PC-3 (cell line): ENCODE data around the gene MAP7. TPM values are rescaled to one million over a fixed set of nuclear protein-coding genes. Genes with fewer than 3 reads are reported as not detected.
A peak's percentile ranks its signal among the peaks of the same experiment; 100 is the strongest.

ENCODE experiments used
- ATAC-seq: fragments of 200-7000 bp; cut with Tn5 transposase; 2 replicates; pipeline ENCODE4 v1.9.1; 2020; ENCODE audit warnings: mild to moderate bottlenecking, moderate library complexity
- BruUV-seq: library from RNA; stranded (reverse); fragments of 400-500 nt; replicated peaks from 2 replicates; lab custom pipeline; 2021; lab: Mats Ljungman, UMichigan
- CTCF ChIA-PET: fragments of 300-600 bp; sonication (Branson Sonifier 250); formaldehyde crosslinking; loops from one replicate; lab custom pipeline; 2022; ENCODE audit warnings: antibody characterized with exemption; lab: Charles Lee
- POLR2A ChIA-PET: fragments of 300-600 bp; sonication (Branson Sonifier 250); formaldehyde crosslinking; loops from one replicate; lab custom pipeline; 2022; ENCODE audit warnings: antibody characterized with exemption; ENCODE audit not compliant: unreplicated experiment; lab: Charles Lee
- DNase-seq: peaks from one replicate; pipeline ENCODE4 v3.0.0-alpha.2; 2015
- H2AFZ ChIP-seq: fragments of 300-600 bp; sonication (generic); 2 replicates; pipeline ENCODE4 v1.6.0; 2016; ENCODE audit warnings: antibody characterized with exemption, low read length
- H3F3A ChIP-seq: fragments of 300-600 bp; sonication (generic); one replicate; pipeline ENCODE4 v1.6.0; 2017; ENCODE audit warnings: antibody characterized with exemption, low read length, control low read depth, mild to moderate bottlenecking; ENCODE audit not compliant: unreplicated experiment
- H3K27ac ChIP-seq: fragments of 300-600 bp; sonication (generic); 2 replicates; pipeline ENCODE4 v1.5.1; 2016; ENCODE audit warnings: mild to moderate bottlenecking, low read length
- H3K27me3 ChIP-seq: fragments of 300-600 bp; sonication (generic); 2 replicates; pipeline ENCODE4 v1.6.1; 2016; ENCODE audit warnings: low read length, mixed read lengths
- H3K36me3 ChIP-seq: fragments of 300-600 bp; sonication (generic); 2 replicates; pipeline ENCODE4 v1.6.1; 2016; ENCODE audit warnings: low read depth, mixed run types, low read length, mixed read lengths
- H3K4me1 ChIP-seq: fragments of 300-600 bp; sonication (generic); 2 replicates; pipeline ENCODE4 v1.5.1; 2016; ENCODE audit warnings: low read length; ENCODE audit not compliant: insufficient read depth
- H3K4me2 ChIP-seq: fragments of 300-600 bp; sonication (generic); 2 replicates; pipeline ENCODE4 v1.6.0; 2016; ENCODE audit warnings: low read length
- H3K4me3 ChIP-seq: fragments of 300-600 bp; sonication (generic); 2 replicates; pipeline ENCODE4 v1.5.1; 2016; ENCODE audit warnings: mild to moderate bottlenecking, low read length, mixed read lengths
- H3K79me2 ChIP-seq: fragments of 300-600 bp; sonication (generic); 2 replicates; pipeline ENCODE4 v1.6.1; 2017; ENCODE audit warnings: low read length, mixed read lengths
- H3K9ac ChIP-seq: fragments of 300-600 bp; sonication (generic); 2 replicates; pipeline ENCODE4 v1.6.0; 2016; ENCODE audit warnings: mild to moderate bottlenecking, low read length
- H3K9me2 ChIP-seq: fragments of 300-600 bp; sonication (generic); replicated peaks from 2 replicates; pipeline ENCODE4 v1.6.1; 2016; ENCODE audit warnings: mixed run types, low read length, mixed read lengths
- H3K9me3 ChIP-seq: fragments of 300-600 bp; sonication (generic); 2 replicates; pipeline ENCODE4 v1.6.1; 2016; ENCODE audit warnings: low read length, mixed read lengths
- H4K20me1 ChIP-seq: fragments of 300-600 bp; sonication (generic); 2 replicates; pipeline ENCODE4 v1.6.1; 2016; ENCODE audit warnings: low read length, mixed read lengths
- EZH2 ChIP-seq: fragments of 300-600 bp; sonication (generic); IDR thresholded peaks from one replicate; pipeline ENCODE4 v1.6.1; 2017; ENCODE audit warnings: antibody characterized with exemption, mild to moderate bottlenecking, low read length; ENCODE audit not compliant: unreplicated experiment
- EZH2phosphoT487 ChIP-seq: fragments of 300-600 bp; sonication (generic); IDR thresholded peaks from 2 replicates; pipeline ENCODE4 v1.6.1; 2018; ENCODE audit warnings: mild to moderate bottlenecking, antibody characterized with exemption, low read length, borderline replicate concordance
- intact Hi-C: fragments of 100-400 bp; cut with micrococcal nuclease; formaldehyde crosslinking; loops from 2 replicates; pipeline ENCODE4 v1.9.0; 2023
- total RNA-seq: library from RNA; depleted of rRNA; stranded (reverse); fragments of >200 nt; gene quantifications from 2 replicates; pipeline ENCODE4 v1.2.3, GENCODE V29; 2014
- TF ChIP-seq, protein P1 (sequence below): fragments of 300-600 bp; sonication (generic); conservative IDR thresholded peaks from 2 replicates; pipeline ENCODE4 v1.5.1; 2017; ENCODE audit warnings: antibody characterized with exemption, low read depth, mild to moderate bottlenecking, low read length

Gene MAP7
- total RNA-seq, 1 experiment from 2014 or later = 13.9 TPM

DNA sequence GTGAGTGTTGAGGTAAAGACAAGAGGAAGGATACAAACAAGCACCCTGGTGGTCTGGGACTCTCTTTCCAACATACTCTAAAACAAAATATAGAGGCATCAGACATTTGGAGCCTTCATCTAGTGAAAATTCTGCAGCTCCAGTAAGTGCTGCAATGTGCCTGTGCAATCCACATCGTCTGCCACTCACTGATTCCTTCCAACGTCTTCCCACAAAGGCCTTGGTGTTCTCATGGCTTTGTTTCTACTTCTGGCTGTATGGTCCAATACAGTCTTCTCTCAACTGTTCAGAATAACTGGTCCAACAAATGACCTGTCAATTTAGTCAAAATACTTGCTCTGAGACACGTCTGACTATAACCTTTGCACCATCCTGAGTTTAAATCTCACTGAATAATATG, 125.8 kb downstream of the MAP7 start:
- Histone ChIP-seq H3K9ac (no peak overlapping the region), H3K4me2 (no peak overlapping the region), H3K9me3 (no peaks in the 10 kb centered on the region), H3K79me2 (no peaks in the 10 kb centered on the region), H3K9me2 (no peaks in the 10 kb centered on the region), H3K36me3 (no peaks in the 10 kb centered on the region), H3K4me1 (no peaks in the 10 kb centered on the region), H3K27me3 (no peaks in the 10 kb centered on the region), H3K4me3 (no peak overlapping the region), H3K27ac (no peak overlapping the region), H2AFZ (no peak overlapping the region), H3F3A (no peaks in the 10 kb centered on the region), H4K20me1 (no peaks in the 10 kb centered on the region)
- DNase-seq = no peak
- no peak for TF ChIP-seq EZH2
- TF ChIP-seq, protein P1, sequence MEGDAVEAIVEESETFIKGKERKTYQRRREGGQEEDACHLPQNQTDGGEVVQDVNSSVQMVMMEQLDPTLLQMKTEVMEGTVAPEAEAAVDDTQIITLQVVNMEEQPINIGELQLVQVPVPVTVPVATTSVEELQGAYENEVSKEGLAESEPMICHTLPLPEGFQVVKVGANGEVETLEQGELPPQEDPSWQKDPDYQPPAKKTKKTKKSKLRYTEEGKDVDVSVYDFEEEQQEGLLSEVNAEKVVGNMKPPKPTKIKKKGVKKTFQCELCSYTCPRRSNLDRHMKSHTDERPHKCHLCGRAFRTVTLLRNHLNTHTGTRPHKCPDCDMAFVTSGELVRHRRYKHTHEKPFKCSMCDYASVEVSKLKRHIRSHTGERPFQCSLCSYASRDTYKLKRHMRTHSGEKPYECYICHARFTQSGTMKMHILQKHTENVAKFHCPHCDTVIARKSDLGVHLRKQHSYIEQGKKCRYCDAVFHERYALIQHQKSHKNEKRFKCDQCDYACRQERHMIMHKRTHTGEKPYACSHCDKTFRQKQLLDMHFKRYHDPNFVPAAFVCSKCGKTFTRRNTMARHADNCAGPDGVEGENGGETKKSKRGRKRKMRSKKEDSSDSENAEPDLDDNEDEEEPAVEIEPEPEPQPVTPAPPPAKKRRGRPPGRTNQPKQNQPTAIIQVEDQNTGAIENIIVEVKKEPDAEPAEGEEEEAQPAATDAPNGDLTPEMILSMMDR = no peak
- no peak for TF ChIP-seq EZH2phosphoT487
- ChIA-PET CTCF (no interaction called here), POLR2A (no interaction called here)
- ATAC-seq = no peak
- intact Hi-C loops = no loop called here
- BruUV-seq = no TSS peak

DNA sequence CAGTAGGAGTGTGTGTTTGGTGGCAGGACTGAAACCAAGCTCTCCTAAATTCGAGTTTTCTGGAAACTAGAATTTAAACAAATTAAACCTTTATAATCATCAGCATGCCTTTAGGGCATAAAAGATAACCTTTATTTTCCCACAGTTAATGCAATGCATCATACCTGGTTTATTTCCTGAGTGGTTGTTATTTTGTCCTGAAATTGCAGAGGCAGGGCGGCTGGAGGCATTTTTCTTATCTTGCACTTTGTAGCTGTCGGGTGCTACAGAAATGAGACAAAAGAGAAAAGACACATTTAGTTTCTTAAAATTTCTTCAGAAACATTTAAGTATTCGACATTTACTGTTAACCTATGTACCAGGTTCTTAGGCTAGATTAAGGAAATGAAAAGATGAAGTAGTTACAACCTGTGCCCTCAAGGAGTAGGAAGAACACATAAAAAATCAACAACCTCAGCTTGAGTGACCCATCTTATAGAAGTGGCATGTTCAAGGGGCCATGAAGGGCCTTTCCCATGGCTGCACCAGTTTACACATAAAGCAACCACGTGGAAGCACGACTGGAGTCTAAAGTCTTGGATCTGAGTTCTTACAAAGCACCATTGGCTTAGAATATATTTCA, 128.6 kb downstream of the MAP7 start:
- intact Hi-C loops = no loop called here
- ATAC-seq = no peak
- TF ChIP-seq EZH2phosphoT487 (no peak), EZH2 (no peak)
- TF ChIP-seq, protein P1 = no peak
- no peaks in the 10 kb centered on the region for H3K9me3 ChIP-seq
- H3K9me2 ChIP-seq = no peaks in the 10 kb centered on the region
- no peak for DNase-seq
- BruUV-seq = no TSS peak
- 0 out of 2 replicates have a peak overlapping the region, but pooled peaks have one; percentile 18 for H3K27ac ChIP-seq
- H3K79me2 ChIP-seq = no peaks in the 10 kb centered on the region
- ChIA-PET CTCF (no interaction called here), POLR2A (no interaction called here)
- no peaks in the 10 kb centered on the region for H3K4me1 ChIP-seq
- H3K9ac ChIP-seq = no peak overlapping the region
- H2AFZ ChIP-seq = no peak overlapping the region
- H3K27me3 ChIP-seq = no peaks in the 10 kb centered on the region
- no peak overlapping the region for H3K4me3 ChIP-seq
- H3F3A ChIP-seq = no peaks in the 10 kb centered on the region
- no peaks in the 10 kb centered on the region for H3K36me3 ChIP-seq
- no peak overlapping the region for H3K4me2 ChIP-seq
- H4K20me1 ChIP-seq = no peaks in the 10 kb centered on the region

DNA sequence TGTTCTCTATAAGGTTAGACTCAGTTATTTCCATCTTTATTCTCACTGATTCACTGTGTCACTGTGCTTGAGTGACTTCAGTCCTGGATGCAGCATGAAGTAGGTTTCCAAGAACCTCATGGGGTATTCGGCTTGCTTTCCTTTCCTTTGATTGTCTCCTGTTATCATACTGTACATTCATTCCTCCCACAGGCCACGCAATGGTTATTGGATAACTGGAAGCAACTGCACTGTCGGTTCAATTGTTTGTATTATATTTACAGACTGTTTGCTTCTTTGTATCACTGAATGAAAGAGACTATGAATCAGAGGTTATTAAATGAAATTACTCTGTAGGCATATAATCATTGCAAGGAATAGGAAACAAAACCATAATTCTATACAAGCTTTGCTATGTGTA, 129.4 kb downstream of the MAP7 start:
- H3K9ac ChIP-seq = no peak overlapping the region
- no peaks in the 10 kb centered on the region for H4K20me1 ChIP-seq
- peak; percentile 54; the same call in 1 of the 2 replicates for ATAC-seq
- no peaks in the 10 kb centered on the region for H3K27me3 ChIP-seq
- no peak overlapping the region for H3K4me2 ChIP-seq
- BruUV-seq = no TSS peak
- H2AFZ ChIP-seq = no peak overlapping the region
- no peaks in the 10 kb centered on the region for H3K79me2 ChIP-seq
- TF ChIP-seq EZH2 = no peak
- TF ChIP-seq, protein P1 = no peak
- TF ChIP-seq EZH2phosphoT487 = no peak
- H3K9me3 ChIP-seq = no peaks in the 10 kb centered on the region
- no peak for DNase-seq
- no peaks in the 10 kb centered on the region for H3K36me3 ChIP-seq
- intact Hi-C loops = no loop called here
- H3K4me1 ChIP-seq = no peaks in the 10 kb centered on the region
- H3F3A ChIP-seq = no peaks in the 10 kb centered on the region
- ChIA-PET CTCF (no interaction called here), POLR2A (no interaction called here)
- peak overlapping the region; percentile 18; the same call in 1 of the 2 replicates for H3K27ac ChIP-seq
- no peak overlapping the region for H3K4me3 ChIP-seq
- H3K9me2 ChIP-seq = no peaks in the 10 kb centered on the region
